HL-60/S4 treated with retinoic acid at 250 ng/mL for 4 days and 3 days (cell line): ENCODE measurements around the gene UBIAD1.

ENCODE experiments used
- in situ Hi-C: fragments of 300-500 bp; cut with MboI; formaldehyde crosslinking; loops from 2 replicates; pipeline ENCODE4 v1.7.0; 2022; ENCODE audit warnings: low sequenced_read_pairs

The UBIAD1 gene

DNA sequence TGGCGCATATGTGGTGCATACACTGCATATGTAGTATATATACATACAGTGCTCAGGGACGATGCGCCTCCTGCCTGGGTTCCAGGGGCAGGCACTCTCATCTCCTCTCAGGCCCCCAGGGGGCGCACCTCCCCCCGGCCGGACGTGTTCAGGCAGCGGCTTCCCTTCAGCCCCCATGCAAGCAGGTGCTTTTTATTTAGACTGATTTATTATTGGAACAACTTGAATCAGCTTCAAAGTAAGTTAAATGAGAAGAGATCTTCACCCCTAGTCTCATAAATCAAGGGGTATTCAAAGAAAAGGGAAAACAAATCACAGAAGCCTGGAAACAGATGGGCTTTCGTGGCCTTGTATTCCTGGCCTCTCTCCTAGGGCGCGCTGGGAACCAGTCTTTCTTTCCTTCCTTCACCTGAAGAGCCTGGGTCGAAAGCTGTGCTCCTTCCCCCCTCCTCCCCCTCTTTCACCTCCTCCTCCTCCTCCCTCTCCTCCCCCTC is 64.6 kb downstream of the UBIAD1 start:
- in situ Hi-C loops: no loop called here
